Measurements from ENCODE around the gene GAS7. TPM values are rescaled to one million over a fixed set of nuclear protein-coding genes. Genes with fewer than 3 reads are reported as not detected.
"Not testable (repeated sequence)": the region's sequence is repeated elsewhere in the genome, so short reads cannot be mapped to it uniquely, and the experiment has no call there.

Gene GAS7
- total RNA-seq, 1 donor from 2014 or later: 19.5 TPM

- no peak overlapping the region for H3K4me3 Mint-ChIP-seq
- H3K27me3 Mint-ChIP-seq: peaks cover 2% of the 10 kb centered on the region
- DNase-seq (ENCODE audit: extremely low spot score, unreplicated experiment): no peak
- TF ChIP-seq CTCF (conservative IDR thresholded peaks at IDR 0.05): no peak
- H3K9me3 Mint-ChIP-seq: peaks cover 7% of the 10 kb centered on the region
- H3K4me1 Mint-ChIP-seq (ENCODE audit: unreplicated experiment): peaks cover 32% of the 10 kb centered on the region
- no peak overlapping the region for H3K27ac Mint-ChIP-seq
- no peaks in the 10 kb centered on the region for H3K36me3 Mint-ChIP-seq
These were observed 137.9 kb downstream of the GAS7 start for GRCh38 chr17:10060526-10060925.

- H3K4me1 Mint-ChIP-seq (ENCODE audit: unreplicated experiment): peaks cover 33% of the 10 kb centered on the region
- TF ChIP-seq CTCF (conservative IDR thresholded peaks at IDR 0.05): no peak
- peak overlapping the region; percentile 26 for H3K27ac Mint-ChIP-seq
- no peaks in the 10 kb centered on the region for H3K9me3 Mint-ChIP-seq
- no peaks in the 10 kb centered on the region for H3K36me3 Mint-ChIP-seq
- no peak overlapping the region for H3K4me3 Mint-ChIP-seq
- H3K27me3 Mint-ChIP-seq: peaks cover 2% of the 10 kb centered on the region
- no peak for DNase-seq (ENCODE audit: extremely low spot score, unreplicated experiment)
These were observed 138.7 kb downstream of the GAS7 start for GRCh38 chr17:10059684-10060211.

- H3K27ac Mint-ChIP-seq: no peak overlapping the region
- TF ChIP-seq CTCF (conservative IDR thresholded peaks at IDR 0.05): no peak
- H3K27me3 Mint-ChIP-seq: peaks cover 2% of the 10 kb centered on the region
- H3K4me1 Mint-ChIP-seq (ENCODE audit: unreplicated experiment): peaks cover 35% of the 10 kb centered on the region
- H3K4me3 Mint-ChIP-seq: no peak overlapping the region
- H3K36me3 Mint-ChIP-seq: no peaks in the 10 kb centered on the region
- DNase-seq (ENCODE audit: extremely low spot score, unreplicated experiment): no peak
- H3K9me3 Mint-ChIP-seq: no peaks in the 10 kb centered on the region
These were observed 139.3 kb downstream of the GAS7 start for GRCh38 chr17:10058921-10059683.

- not testable (repeated sequence) for H3K27me3 Mint-ChIP-seq; H3K9me3 Mint-ChIP-seq; DNase-seq (ENCODE audit: extremely low spot score, unreplicated experiment); H3K4me3 Mint-ChIP-seq; H3K36me3 Mint-ChIP-seq; H3K27ac Mint-ChIP-seq
- peaks cover 29% of the 10 kb centered on the region for H3K4me1 Mint-ChIP-seq (ENCODE audit: unreplicated experiment)
These were observed 140.9 kb downstream of the GAS7 start for GRCh38 chr17:10057466-10057865.

- no peak for DNase-seq (ENCODE audit: extremely low spot score, unreplicated experiment)
- H3K4me1 Mint-ChIP-seq (ENCODE audit: unreplicated experiment): peaks cover 20% of the 10 kb centered on the region
- H3K9me3 Mint-ChIP-seq: no peaks in the 10 kb centered on the region
- H3K27me3 Mint-ChIP-seq: no peaks in the 10 kb centered on the region
- no peak overlapping the region for H3K4me3 Mint-ChIP-seq
- no peak for TF ChIP-seq CTCF (conservative IDR thresholded peaks at IDR 0.05)
- H3K36me3 Mint-ChIP-seq: no peaks in the 10 kb centered on the region
- no peak overlapping the region for H3K27ac Mint-ChIP-seq
These were observed 143.0 kb downstream of the GAS7 start for GRCh38 chr17:10055262-10055975.

All from type B pancreatic cell (in vitro differentiated cells).